Gastroesophageal sphincter (tissue), 3 donors: Measurements from ENCODE around the gene TJAP1.

Experiments
- CTCF ChIP-seq, 4 experiments: fragments of 200-600 bp in 2 of 4; fragments of 450-650 bp in 2 of 4; sonication (generic) in 1 of 4; IDR thresholded peaks; one replicate each; pipeline ENCODE4 v1.5.1; 2017 to 2019; ENCODE audit warnings: antibody characterized with exemption in 4 of 4, mild to moderate bottlenecking in 2 of 4, moderate library complexity in 2 of 4
- POLR2A ChIP-seq, 2 donors: fragments of 450-650 bp; IDR thresholded peaks; one replicate each; pipeline ENCODE4 v1.6.1; 2017; ENCODE audit warnings: antibody characterized with exemption in 2 of 2, mild to moderate bottlenecking in 2 of 2, moderate library complexity in 1 of 2
- POLR2AphosphoS5 ChIP-seq: sonication (generic); formaldehyde crosslinking; IDR thresholded peaks from one replicate; pipeline ENCODE4 v1.6.1; 2017; ENCODE audit warnings: antibody characterized with exemption

GRCh38 chr6:43444036-43444435 is 33.3 kb upstream of the TJAP1 start:
- TF ChIP-seq CTCF (IDR thresholded peaks at IDR 0.05): no peak
- no peak for TF ChIP-seq POLR2AphosphoS5
- no peak for TF ChIP-seq POLR2A (IDR thresholded peaks at IDR 0.05)
